ENCODE measurements around the gene TMC8. TPM values are rescaled to one million over a fixed set of nuclear protein-coding genes. Genes with fewer than 3 reads are reported as not detected.

The TMC8 gene, protein sequence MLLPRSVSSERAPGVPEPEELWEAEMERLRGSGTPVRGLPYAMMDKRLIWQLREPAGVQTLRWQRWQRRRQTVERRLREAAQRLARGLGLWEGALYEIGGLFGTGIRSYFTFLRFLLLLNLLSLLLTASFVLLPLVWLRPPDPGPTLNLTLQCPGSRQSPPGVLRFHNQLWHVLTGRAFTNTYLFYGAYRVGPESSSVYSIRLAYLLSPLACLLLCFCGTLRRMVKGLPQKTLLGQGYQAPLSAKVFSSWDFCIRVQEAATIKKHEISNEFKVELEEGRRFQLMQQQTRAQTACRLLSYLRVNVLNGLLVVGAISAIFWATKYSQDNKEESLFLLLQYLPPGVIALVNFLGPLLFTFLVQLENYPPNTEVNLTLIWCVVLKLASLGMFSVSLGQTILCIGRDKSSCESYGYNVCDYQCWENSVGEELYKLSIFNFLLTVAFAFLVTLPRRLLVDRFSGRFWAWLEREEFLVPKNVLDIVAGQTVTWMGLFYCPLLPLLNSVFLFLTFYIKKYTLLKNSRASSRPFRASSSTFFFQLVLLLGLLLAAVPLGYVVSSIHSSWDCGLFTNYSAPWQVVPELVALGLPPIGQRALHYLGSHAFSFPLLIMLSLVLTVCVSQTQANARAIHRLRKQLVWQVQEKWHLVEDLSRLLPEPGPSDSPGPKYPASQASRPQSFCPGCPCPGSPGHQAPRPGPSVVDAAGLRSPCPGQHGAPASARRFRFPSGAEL
- not detected in 2 replicates for total RNA-seq

DNA sequence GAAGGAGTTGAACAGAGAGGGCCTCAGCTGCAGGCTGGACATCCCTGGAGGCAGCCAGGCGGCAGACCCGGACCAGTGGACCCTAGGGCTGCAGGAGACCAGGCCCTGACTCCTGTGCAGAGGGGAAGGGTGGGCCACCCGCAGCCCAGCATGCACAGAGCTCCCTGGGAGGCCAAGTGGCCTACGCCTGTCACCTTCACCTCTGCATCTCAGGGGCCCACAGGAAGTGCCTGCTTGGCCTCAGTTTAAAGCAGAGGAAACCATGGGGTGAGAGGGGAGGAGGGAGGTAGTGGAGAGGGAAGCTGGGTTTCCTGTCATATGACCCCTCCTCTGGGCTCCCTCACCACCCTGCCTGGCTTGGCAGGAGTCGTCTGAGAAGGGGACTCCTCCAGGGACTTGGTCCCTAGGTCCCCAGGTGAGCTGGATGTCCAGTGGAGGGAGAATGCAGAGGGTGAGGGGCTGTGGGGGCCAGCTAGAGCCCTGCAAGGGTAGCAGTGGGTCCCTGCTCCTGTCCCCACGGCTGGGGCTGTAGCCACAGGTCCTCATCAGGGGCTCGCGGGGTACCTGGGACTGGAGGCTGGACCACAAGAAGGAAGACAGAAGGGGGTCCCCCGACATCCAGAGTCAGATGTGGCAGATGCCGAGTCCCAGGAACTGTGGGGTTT is at the start of gene TMC8:
Gene TMC8 (plus strand): TSS at position 335 of the 665 bp plus-strand sequence. CDS start 818 bp downstream, outside the sequence.

DNA sequence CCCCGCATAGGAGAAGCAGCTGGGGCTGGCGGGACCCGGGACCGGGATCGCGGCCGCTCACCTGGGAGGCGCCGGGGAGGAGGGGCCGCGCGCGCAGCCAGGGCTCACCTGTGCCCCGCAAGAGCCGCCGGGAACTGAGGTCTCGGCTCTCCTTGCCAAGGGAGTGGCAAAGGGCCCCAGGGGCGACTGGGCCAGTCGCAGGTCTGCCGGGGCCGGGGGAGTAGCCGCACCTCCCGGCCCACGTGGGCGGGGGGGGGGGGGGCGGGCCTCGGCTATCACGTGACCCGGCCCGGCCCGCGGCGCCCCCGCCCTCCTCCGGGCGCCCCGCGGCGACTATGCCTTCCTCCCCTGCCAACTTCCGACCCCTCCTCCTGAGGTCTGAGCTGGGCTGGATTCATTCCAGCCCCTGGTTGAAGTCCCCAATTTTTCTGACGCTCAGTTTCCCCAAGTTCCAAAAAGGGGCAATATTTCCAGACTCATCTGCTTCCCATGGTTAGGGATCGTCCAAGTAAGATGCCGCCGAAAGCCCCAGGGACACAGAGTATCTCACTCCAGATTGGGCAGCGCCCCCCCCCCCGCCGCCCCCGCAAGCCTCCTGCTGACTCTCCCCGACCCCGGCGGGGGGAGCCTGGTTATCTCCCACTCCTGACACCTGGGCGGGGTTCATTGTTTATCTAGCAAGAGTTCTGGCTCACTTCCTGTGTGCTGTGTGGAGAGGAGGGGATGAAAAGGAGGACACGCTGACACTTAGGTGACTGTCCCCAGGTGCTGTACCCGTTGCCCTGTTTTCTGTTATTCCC is 1.8 kb upstream of the TMC8 start, which contains the start of gene TMC6:
Gene TMC6 (minus strand): TSS at position 205 of the 800 bp plus-strand sequence. CDS start 1,923 bp downstream, outside the sequence.

DNA sequence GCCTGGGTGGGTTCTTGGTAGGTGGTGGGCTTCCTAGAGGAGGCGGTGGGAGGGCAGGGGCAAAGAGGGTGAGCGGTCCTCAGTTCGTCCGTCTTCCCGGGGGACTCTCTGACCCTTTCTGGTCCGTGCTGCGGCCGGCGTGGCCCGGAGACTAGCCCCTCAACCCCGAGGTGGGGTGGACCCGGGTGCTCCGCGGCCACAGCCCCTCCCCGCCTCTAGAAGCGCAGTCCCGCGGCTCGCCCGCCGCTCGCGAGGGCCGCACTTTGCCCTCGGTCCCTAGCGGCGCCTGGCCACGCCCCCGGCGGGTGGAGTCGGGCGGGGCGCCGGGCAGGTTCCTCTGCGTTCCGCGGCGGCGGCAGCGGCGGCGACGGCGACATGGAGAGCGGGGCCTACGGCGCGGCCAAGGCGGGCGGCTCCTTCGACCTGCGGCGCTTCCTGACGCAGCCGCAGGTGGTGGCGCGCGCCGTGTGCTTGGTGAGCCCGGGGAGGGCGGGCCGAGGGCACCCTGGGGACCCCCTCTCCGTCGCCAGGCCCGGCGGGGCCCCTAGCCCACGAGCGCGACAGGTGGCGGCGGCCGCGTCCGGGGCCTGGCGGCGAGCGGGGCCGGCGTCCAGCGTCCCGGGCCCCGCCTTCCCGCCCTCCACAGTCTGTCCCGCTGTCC is 37.8 kb downstream of the TMC8 start, which contains the start of gene SYNGR2:
Gene SYNGR2 (plus strand): TSS at position 340 of the 661 bp plus-strand sequence. CDS start 36 bp downstream, at position 376.

DNA sequence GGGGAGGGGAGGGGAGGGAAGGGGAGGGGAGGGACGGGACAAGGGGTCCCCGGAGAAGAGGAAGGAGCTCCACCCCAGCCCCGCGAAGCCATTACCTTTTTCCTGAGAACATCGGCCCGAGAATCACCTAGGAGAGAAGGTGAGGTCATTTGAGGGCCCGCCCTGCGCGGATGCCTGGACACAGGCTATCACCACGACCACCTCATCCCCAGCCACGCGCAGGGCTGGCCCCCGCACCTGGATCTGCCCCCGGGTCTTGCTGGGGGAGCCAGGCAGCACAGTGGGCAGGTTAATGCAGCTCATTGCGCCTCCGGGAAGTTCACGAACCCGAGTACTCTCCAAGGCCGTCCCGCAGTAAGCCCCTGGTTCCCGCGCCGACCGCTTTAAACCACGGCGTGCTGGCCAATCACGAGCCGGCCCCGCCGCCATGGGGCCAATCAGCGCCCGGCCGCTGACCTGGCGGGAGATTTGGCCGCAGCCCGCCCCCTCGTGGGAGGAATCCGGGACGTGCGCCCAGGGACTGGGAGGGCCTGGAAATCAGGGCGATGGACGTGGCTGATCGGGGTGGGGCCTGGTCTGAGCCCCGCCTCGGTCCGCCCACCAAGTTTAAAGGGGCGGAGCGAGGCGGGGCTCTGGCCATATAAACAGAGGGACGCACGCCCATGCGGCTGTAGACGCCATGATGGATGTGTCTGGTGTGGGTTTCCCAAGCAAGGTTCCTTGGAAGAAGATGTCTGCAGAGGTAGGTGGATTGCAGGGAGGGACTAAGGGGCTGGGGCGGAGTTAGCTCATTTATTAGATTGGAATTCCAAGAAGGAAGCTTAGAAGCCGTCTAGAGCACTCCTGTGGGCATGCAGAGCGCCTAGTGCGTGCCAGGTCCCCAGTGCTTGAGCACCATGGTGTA is 56.4 kb downstream of the TMC8 start, which contains the start of the genes AFMID and TK1:
Gene AFMID (plus strand): TSS at position 671 of the 904 bp plus-strand sequence. CDS start 9 bp downstream, at position 680.
Gene TK1 (minus strand): TSS at position 361 of the 904 bp plus-strand sequence. CDS start 58 bp downstream, at position 303.

Other genes with a start within 250 kb of the TMC8 start
- gene TNRC6C, start 172.1 kb upstream of the TMC8 start, total RNA-seq = 1.7 and 3.9 TPM in 2 replicates
- gene TMC6, start 2.0 kb upstream of the TMC8 start, total RNA-seq = 0.53 and 0.58 TPM in 2 replicates
- not detected in 2 replicates for gene C17orf99, start 15.6 kb downstream of the TMC8 start, total RNA-seq
- 12.8 and 13.8 TPM in 2 replicates for gene SYNGR2, start 37.8 kb downstream of the TMC8 start, total RNA-seq
- gene TK1, start 56.3 kb downstream of the TMC8 start, total RNA-seq = 258 and 283 TPM in 2 replicates
- gene AFMID, start 56.6 kb downstream of the TMC8 start, total RNA-seq = 18.2 and 28.7 TPM in 2 replicates
- gene BIRC5, start 83.5 kb downstream of the TMC8 start, total RNA-seq = 93.4 and 99.5 TPM in 2 replicates
- not detected in 2 replicates for gene TMEM235, start 100.9 kb downstream of the TMC8 start, total RNA-seq
- gene SOCS3, start 229.3 kb downstream of the TMC8 start, total RNA-seq = 44.0 and 48.4 TPM in 2 replicates
- gene PGS1, start 247.9 kb downstream of the TMC8 start, total RNA-seq = 25.9 and 31.4 TPM in 2 replicates